Gastrocnemius medialis (tissue), 4 donors: Measurements from ENCODE around the gene SLX4.

ENCODE experiments used
- POLR2A ChIP-seq, 2 donors: fragments of 450-650 bp; IDR thresholded peaks; one replicate each; pipeline ENCODE4 v1.6.1; 2017; ENCODE audit warnings: antibody characterized with exemption in 2 of 2, mild to moderate bottlenecking in 2 of 2, moderate library complexity in 2 of 2
- TF ChIP-seq, protein P1 (sequence below), 5 experiments: fragments of 450-650 bp in 3 of 5; fragments of 200-600 bp in 2 of 5; sonication (generic) in 2 of 5; IDR thresholded peaks in 4 of 5; conservative IDR thresholded peaks in 1 of 5; 1 replicate in 4 of 5; 2 replicates in 1 of 5; pipeline ENCODE4 v1.5.1; 2016 to 2019; ENCODE audit warnings: antibody characterized with exemption in 5 of 5, mild to moderate bottlenecking in 3 of 5, moderate library complexity in 3 of 5

DNA sequence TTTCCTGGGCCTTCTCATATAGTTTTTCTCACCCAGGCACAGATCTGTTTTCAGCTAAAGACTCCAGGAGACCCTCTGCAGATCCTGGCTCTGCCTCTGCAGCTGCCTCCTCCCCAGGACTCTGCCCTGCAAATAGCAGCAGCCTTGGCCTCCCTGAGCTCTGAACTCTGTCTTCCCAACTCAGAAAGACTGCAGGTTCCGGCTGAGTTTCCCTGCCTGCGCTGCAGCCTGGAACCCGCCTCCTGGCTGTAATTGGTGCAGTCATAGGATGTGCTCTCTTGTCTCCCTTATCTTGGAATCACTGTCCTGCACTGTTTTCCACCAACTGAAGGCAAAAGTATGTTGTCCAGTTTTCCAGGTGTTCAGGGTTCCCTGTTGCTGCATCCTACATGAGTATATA, 28.8 kb upstream of the SLX4 start:
- TF ChIP-seq, protein P1, sequence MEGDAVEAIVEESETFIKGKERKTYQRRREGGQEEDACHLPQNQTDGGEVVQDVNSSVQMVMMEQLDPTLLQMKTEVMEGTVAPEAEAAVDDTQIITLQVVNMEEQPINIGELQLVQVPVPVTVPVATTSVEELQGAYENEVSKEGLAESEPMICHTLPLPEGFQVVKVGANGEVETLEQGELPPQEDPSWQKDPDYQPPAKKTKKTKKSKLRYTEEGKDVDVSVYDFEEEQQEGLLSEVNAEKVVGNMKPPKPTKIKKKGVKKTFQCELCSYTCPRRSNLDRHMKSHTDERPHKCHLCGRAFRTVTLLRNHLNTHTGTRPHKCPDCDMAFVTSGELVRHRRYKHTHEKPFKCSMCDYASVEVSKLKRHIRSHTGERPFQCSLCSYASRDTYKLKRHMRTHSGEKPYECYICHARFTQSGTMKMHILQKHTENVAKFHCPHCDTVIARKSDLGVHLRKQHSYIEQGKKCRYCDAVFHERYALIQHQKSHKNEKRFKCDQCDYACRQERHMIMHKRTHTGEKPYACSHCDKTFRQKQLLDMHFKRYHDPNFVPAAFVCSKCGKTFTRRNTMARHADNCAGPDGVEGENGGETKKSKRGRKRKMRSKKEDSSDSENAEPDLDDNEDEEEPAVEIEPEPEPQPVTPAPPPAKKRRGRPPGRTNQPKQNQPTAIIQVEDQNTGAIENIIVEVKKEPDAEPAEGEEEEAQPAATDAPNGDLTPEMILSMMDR (IDR thresholded peaks at IDR 0.05 in 4 of 5, conservative IDR thresholded peaks at IDR 0.05 in 1 of 5) = no peak
- no peak for TF ChIP-seq POLR2A (IDR thresholded peaks at IDR 0.05)
